ENCODE measurements around the gene ZW10.

The ZW10 gene

DNA sequence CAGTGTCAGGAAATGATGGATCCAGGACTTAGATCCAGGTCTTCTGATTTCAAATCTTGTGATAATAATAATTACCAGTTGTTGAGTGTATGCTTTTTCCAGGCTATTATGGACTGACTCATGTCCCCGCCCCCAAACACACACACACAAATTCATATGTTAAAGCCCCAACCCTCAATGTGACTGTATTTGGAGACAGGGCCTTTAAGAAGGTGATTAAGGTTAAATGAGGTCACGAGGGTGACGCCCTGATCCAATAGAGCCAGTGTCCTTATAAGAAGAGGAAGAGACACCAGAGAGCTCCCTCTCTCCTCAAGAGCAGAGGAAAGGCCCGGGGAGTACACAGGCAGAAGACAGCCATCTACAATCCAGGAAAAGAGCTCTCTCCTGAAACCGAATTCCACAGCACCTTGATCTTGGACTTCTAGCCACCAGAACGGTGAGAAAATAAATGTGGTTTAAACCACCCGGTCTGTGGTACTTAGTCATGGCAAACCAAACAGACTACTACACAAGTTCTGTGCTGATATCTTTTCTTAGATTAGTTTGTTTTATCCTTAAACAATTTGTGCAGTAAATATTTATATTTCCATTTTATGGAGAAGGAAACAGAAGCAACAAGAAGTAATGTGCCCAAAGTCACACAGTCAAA lies 75.6 kb downstream of the ZW10 start:
- no peak for DNase-seq

DNA sequence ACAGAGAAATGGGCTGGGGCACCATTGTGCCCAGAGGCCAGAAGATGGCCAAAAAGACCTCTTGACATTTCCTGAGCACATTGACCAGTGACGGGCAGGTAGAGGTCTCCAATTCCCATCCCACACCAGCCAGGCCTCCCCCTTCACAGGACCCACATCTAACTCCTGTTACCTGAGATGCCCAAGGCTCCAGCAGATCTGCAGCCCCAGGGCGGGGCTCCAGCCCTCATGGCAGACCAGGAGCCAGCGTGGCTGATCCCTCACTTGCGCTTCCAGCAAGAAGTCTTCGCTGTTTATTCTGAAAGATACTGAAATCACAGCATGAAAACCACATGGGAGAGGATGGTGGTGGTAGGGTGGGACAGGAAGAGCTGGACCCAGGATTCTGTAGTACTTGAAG lies 76.4 kb downstream of the ZW10 start:
- DNase-seq = no peak

DNA sequence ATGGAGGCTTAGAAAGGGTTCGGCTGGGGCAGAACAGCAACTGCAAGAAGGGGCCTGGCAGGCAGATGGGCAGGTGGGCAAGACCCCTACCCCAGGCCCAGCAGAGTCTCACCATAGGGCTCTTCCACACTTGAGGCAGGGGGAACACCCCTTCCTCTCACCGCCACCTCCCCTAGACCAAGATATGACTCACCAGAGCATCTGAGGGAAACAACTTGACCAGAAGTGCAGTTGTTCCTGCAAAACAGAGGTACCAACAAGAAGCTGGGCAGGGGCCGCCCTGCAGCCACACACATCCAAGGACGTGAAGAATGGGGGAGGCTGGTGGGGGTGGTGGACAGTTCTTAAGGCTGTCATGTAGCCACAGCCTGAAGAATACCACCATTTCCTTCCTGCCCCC lies 78.3 kb downstream of the ZW10 start:
- no peak for DNase-seq

DNA sequence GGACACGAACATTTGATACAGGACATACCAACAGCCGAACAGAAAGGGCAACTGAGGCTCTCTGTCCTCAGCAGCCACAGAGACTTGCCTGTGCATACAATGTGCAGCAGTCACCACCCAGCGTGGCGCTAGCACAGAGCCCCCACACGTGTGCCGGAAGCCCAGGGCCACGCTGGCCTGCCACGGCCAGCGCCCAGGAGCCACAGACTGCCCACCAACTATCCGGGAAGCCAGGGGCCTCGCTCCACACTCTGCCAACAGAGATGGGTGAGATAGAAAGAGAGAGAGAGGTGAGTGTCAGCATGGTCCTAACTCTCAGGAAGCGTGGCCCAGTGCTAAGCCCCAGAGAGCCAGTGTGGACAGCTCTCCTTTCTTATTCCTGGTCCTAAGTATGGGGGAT lies 79.1 kb downstream of the ZW10 start:
- no peak for DNase-seq

DNA sequence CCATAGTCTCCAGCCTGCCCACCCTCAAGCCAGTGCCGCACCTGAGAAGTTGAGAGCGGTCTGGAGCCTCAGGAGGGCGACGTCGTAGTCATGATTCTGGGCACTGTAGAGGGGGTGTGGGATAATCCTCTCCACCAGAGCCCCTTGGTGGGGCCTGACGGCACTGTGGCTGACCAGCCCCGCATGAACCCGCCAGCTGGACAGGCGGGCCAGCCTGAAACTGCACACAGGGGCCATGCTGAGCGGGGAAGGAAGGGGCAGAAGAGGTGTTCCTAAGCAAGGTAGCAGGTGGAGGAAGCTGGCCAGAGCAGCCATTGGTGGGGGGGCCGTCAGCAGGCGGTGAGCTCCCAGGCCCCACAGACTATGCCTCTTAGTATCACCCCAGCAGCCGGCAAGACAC lies 80.5 kb downstream of the ZW10 start:
- no peak for DNase-seq

DNA sequence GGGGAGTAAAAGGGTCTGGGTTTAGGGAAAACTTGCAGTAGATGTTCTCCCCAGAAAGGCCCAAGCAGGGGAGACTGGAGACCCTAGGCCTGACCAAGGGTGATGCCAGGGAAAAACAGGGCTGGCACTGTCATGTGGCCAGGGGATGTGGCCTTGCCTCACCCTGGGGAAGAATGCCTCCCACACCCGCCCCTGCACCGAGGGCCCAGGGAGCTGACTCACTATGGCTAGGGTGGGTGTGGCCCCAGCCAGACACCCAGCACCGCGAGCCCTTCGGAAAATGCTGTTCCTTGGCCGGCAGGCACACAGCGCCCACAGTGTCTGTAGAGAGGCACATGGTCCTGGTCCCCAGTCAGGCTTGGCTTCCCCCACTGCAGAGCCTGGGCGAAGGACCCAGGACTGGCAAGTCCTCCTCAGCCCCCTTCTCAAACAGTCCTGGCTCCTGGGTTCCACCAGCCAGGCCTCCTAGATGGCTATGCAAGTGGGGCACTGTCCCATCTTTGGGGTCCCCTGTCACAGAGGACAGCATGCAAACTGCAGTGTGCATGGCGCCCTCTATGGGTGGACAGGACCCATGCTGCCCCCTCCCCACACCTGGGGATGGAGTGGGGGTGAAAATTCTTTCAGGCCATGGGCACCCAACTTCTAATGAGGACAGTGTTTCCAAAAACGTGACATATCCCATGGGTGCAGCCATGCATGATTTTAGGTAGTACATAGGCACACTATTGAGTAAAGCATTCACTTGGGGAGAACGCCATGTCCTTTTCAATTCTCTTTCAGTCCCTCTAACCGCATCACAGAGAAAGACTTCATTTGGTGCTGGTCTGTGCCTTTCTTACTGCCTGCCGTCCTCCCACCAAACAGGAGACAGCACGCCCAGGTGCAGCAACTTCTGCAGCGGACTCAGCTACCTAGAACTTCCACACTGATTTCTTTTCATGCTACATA lies 82.6 kb downstream of the ZW10 start:
- DNase-seq = no peak

DNA sequence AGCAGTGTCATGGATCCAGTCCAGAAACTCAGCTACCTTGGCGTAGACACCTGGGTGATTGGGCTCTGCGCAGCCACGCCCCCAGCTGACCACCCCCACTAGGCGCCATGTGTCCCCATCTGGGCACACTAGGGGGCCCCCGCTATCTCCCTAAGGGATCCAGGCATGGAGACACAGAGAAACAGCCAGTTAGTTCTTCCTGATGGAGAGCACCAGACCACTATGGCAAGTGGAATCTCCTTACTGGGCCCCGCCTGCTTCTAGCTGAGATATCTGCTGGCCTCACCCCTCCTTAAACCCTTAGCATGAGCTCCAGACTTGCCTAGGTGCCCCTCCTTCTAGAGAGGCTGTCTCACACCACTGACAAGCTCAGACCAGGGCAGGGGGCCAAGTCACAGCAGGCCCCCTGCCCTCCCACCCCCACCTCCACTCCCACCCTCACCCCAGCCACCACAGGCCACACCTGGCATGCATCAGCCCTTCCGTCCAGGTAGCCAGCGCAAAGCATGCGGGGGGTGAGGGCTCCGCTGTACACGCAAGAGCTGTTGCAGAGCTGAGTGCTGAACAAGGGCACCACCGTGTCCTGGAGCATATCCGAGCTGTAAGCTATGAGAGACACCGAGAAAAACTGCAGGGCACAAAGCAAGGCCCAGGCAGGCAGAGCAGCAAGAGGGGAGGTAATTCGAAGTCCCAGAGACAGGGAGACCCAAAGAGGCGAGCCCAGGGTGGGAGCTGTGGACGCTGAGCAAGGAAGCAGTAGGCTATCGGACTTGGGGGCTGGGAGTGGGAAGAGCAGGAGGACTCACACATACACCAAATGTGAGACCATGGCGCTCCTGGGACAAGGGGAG lies 83.5 kb downstream of the ZW10 start:
- DNase-seq = no peak

DNA sequence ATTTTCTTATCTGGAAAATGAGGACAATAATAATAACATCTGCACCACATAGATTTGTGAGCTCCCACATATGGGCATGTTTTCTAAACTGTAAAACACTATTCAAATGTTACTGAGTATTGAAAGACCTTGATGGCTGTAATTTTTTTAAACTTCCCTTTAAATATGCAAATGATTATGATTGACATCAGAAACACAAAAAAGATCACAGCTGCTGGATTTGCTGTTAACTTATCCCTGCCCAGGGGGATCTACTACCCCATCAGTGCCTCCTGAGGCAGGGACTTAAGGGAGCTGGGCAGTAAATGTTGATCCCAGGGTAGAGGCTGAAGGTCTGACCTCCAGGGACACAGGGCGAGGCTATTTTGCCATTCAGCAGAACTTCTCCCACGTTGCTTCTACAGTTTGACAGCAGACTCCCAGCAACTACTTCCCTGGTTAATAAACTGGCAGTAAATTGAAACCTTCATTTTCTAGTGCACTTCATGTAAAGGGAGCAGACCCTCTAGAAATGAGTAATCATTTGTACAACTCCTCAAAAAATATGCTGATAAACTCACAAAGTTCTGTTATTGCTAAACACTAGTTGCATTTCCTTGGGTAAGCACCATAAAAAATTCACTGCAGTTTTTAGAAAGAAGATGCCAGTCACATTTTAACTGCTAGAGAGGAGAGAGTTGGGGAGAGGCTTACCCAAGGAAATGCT lies 87.7 kb downstream of the ZW10 start:
- DNase-seq = no peak

DNA sequence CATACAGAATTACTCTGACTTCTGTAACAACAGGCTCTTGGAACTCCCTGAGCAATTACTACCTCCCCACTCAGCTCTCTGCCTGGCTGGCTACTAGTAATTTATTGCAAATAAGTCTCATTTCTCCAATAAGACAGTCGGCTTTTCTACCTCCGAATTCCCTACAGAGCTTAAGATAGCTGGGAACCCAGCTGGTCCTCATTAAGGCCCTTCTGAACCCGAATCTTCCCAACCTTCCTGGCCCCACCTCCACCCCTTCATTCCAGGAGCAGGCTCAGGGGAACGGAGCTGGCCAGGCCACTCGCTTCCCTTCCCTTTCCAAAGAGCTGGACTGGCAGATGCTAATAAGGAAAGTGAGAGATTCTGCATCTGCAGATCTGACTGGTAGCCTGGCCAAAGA lies 89.0 kb downstream of the ZW10 start:
- DNase-seq = no peak

DNA sequence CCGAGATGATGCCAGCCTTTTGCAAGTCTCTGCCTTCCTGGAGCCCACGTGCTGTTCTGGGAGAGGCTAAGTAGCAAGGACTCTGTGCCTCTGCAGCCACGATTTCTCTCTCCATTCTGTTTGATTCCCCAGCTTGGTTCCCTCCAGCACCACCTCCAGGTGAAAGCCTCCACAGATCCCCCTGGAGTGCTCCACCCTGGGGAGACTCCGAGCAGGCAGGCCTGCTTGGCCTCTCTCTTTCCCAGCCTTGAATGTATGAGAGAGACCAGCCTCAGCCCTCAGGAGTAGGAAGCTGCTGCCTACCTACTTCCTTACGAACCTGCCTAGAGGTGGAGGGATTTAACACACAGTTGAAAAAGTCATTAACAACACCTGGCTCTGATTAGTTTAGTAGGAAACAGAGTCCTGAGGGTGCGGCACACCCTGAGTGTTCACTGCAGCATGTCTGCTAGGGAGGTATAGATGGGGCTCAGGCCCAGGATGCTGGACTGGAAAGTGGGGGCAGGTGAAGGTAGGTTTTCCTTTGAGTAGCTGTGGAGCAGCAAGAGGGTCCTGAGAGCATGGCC lies 89.9 kb downstream of the ZW10 start:
- DNase-seq = no peak
